Measurements from ENCODE around the gene ZDHHC18.
"Not testable (repeated sequence)": the region's sequence is repeated elsewhere in the genome, so short reads cannot be mapped to it uniquely, and the experiment has no call there.

Gene ZDHHC18

GRCh38 chr1:26837665-26838064 lies 11.2 kb downstream of the ZDHHC18 start:
- not testable (repeated sequence) for DNase-seq

GRCh38 chr1:26838474-26839338 lies 12.2 kb downstream of the ZDHHC18 start:
- DNase-seq = peak; percentile 53

- DNase-seq = no peak
These were observed 12.8 kb downstream of the ZDHHC18 start for GRCh38 chr1:26839339-26839722.

GRCh38 chr1:26839779-26840178 lies 13.3 kb downstream of the ZDHHC18 start:
- DNase-seq = no peak

- DNase-seq = no peak
These were observed 18.1 kb downstream of the ZDHHC18 start for GRCh38 chr1:26844424-26845196.

GRCh38 chr1:26847826-26848225 lies 21.3 kb downstream of the ZDHHC18 start:
- DNase-seq = not testable (repeated sequence)

- no peak for DNase-seq
These were observed 22.0 kb downstream of the ZDHHC18 start for GRCh38 chr1:26848499-26848898.

GRCh38 chr1:26848941-26849774 lies 22.7 kb downstream of the ZDHHC18 start:
- DNase-seq = no peak

- no peak for DNase-seq
These were observed 24.7 kb downstream of the ZDHHC18 start for GRCh38 chr1:26851106-26851684.

- DNase-seq = no peak
These were observed 26.2 kb downstream of the ZDHHC18 start for GRCh38 chr1:26852701-26853100.

GRCh38 chr1:26853156-26853555 lies 26.7 kb downstream of the ZDHHC18 start:
- DNase-seq = peak; percentile 82

- no peak for DNase-seq
These were observed 27.1 kb downstream of the ZDHHC18 start for GRCh38 chr1:26853600-26853999.

GRCh38 chr1:26854906-26855305 lies 28.4 kb downstream of the ZDHHC18 start:
- no peak for DNase-seq

- no peak for DNase-seq
These were observed 29.1 kb downstream of the ZDHHC18 start for GRCh38 chr1:26855636-26856035.

- no peak for DNase-seq
These were observed 29.7 kb downstream of the ZDHHC18 start for GRCh38 chr1:26856181-26856580.

- DNase-seq = no peak
These were observed 30.3 kb downstream of the ZDHHC18 start for GRCh38 chr1:26856604-26857469.

- no peak for DNase-seq
These were observed 31.1 kb downstream of the ZDHHC18 start for GRCh38 chr1:26857473-26858060.

GRCh38 chr1:26858160-26858559 lies 31.7 kb downstream of the ZDHHC18 start:
- DNase-seq = no peak

- no peak for DNase-seq
These were observed 32.6 kb downstream of the ZDHHC18 start for GRCh38 chr1:26858891-26859640.

GRCh38 chr1:26861286-26861701 lies 34.8 kb downstream of the ZDHHC18 start:
- no peak for DNase-seq

All from stimulated activated CD4-positive, alpha-beta T cell treated with anti-CD3 and anti-CD28 coated beads, Interleukin-4, amount 100 ng/mL, for 1 hour (primary cell).